Measurements from ENCODE around the gene SLC35F1.
"Not testable (repeated sequence)": the region's sequence is repeated elsewhere in the genome, so short reads cannot be mapped to it uniquely, and the experiment has no call there.

Gene SLC35F1

DNA sequence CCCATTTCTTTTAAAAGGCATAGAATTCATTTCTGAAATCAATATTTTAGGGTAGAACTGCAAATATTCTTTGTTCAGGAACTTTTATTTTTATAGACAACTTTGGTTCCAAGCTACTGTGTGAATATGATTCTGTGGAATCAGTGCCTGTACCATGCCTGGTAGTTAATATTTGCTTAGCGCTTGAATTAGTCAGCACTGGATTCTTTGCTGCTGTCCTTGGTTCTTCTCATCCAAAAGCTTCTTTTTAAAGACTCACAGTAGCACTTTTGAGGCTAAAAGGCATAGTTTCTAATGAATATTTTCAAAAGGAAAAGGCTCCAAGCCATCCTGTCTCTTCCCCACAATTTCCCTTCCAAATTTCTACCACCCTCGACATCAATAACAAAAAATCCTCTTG lies 109.5 kb downstream of the SLC35F1 start:
- no peak for DNase-seq

DNA sequence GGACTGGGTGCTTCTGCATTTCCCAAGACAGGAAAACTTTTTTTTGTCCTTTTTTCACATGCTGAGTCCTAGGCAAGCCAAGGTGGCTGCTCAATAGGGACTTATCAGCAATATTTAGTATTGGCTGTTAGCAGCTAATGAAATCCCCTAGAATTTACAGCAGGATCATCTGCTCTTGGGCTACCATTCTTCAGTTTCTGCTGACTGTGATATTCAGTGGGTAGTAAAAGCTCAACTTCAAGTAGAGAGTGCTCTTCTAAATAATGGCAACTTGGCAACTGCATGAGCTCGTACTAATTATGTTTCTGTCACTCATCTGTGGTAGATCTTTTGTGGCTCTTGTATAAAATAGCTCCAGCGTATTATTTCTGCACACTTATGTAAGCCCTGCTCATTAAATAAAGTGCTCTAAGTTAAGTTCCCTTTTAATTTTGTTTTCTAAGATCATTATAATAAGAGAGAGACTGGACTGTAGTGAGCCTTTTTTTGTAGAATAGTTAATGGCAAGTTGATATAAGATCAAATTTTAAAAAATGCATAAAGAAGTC lies 110.3 kb downstream of the SLC35F1 start:
- no peak for DNase-seq

DNA sequence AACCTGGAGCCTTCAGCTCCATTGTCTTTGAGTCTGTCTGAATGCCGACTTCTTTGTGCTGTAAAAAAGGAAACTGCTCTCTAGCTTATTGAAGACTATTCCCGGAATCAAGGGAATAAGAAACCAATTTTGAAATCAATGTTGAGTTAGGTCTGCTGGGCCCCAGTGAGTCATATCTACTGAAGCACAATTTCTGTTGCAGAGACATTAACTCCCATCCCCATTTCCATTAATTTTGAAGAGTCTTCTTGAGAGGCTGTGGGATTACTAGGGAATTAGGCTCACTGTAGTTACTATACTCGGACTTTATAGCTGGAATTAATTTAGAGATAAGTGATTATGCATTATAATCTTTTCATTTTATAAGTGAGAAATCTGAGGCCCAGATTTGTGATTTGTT lies 116.7 kb downstream of the SLC35F1 start:
- DNase-seq: no peak

DNA sequence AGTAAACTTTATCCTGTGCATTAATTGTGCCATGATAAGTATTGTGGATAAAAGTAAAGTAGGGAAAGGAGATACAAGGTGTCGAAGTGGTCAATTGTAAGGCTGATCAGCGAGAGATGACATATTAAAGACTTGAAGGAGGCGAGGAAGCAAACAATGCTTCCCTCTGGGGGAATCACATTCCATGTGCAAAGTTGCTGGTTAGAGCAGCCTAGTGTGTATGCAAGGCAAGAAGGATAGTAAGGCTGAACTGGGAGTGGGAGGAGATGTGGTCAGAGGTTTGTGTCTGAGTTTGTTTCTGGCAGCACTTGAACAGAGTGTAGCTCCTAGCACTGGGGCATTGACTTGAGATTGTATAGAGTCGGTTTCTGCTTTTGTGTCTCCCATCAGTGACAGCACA lies 122.9 kb downstream of the SLC35F1 start:
- DNase-seq: no peak

DNA sequence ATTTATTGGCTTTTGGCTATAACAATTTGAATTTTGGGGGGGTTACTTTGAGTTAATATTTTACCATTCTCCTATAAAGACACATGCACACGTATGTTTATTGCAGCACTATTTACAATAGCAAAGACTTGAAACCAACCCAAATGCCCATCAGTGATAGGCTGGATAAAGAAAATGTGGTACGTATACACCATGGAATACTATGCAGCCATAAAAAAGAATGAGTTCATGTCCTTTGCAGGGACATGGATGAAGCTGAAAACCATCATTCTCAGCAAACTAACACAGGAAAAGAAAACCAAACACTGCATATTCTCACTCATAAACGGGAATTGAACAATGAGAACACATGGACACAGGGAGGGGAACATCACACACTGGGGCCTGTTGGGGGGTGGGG lies 130.4 kb downstream of the SLC35F1 start:
- DNase-seq: not testable (repeated sequence)

DNA sequence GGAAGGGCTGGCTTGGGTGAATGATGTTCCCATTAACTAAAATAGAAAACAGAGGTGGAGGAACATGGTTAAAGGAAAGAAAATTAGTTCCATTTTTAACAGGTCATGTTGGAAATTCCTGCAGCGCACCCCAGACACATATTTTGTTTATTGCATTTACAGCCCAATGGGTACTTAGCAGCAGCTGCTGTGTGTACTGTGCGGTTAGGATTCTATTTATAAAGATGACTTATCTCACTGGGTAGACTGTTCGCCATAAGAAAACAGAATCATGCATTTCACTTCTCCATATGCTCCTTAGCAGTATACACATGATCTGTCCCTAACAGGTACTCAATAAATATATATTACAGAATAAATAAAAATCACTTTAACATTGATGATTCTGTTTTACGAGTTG lies 135.8 kb downstream of the SLC35F1 start:
- DNase-seq: no peak

DNA sequence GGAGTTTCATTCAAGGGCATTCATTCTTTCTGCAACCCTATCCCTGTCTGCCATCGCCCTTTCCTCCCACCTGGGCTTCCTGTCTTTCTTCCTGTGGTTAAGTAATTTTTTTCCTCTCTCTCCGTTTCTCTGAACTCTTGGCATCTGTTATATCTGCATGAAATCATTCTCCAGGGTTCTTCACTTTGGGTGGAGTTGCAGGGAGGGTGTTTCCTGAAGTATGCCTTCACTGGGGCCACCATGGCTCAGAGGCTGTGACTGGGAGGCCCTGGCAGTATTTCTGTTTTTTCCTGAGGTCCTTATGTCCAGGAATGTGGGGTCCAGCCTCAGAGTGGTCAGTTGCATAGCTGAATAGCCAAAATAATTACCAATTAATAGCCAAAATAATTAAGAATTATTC lies 137.2 kb downstream of the SLC35F1 start:
- DNase-seq: no peak

DNA sequence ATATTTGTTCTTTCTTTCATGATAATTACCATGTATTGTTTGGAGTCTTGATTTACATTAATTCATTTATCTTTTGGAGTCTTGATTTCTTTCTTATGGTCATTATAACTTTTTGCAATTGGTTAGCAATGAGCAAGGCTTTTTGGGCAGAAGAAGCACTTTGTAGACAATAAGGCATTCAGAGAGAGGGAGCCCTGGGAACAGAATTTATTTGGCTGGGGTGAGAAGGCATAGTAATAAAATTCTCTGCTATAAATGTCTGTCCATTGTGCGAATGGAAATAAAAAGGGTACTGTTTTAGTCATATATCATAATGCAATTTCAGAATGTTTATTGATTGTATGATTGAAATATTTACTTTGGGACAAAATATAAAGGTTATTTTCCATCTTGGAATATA lies 147.0 kb downstream of the SLC35F1 start:
- DNase-seq: no peak

DNA sequence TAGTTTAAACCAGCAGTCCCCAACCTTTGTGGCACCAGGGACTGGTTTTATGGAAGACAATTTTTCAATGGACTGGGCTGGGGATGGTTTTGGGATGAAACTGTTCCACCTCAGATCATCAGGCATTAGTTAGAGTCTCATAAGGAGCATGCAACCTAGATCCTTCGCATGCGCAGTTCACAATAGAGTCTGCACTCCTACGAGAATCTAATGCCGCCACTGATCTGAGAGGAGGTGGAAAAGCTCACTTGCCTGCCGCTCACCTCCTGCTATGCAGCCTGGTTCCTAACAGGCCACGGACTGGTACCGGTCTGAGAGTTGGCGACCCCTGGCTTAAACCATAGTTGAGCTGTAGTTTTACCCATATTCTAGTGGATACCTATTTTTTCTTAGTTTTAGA lies 154.6 kb downstream of the SLC35F1 start:
- DNase-seq: no peak

DNA sequence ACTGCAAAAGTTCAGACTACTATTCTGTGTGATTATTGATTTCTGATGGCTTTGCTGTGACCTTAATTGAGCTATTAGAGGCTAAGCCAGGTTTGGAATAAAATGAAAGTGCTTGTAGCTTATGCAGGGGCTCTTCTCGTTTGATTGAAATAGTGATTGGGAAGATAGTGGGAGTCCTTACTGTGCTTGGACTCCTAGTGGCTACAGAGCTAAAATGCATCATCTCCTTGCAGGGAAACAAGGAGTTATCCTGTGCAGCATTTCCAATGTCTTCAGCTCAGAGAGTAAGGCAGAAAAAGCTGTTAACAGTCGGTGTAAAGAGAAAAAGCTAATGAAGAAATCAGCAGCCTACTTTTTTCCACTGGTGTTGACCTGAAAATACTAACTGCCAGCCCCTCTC lies 173.5 kb downstream of the SLC35F1 start:
- no peak for DNase-seq

DNA sequence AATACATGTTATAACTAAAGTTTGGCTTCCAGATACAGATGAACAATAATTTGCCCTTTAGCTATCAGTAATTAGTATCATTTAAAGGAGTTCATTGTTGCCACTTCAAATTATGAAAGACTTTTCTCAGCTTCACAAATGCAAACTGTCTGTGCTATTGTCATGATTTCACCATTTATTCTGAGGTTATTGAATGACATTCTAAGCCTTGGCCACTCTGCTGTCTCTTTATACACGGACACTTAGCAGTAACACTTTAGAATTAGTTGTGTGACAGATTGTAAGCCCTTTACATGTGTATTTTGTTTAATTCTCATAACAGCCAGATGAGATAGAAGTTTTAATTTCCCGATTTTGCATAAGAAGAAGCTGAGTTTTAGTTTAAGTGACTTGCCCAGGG lies 176.6 kb downstream of the SLC35F1 start:
- DNase-seq: no peak

DNA sequence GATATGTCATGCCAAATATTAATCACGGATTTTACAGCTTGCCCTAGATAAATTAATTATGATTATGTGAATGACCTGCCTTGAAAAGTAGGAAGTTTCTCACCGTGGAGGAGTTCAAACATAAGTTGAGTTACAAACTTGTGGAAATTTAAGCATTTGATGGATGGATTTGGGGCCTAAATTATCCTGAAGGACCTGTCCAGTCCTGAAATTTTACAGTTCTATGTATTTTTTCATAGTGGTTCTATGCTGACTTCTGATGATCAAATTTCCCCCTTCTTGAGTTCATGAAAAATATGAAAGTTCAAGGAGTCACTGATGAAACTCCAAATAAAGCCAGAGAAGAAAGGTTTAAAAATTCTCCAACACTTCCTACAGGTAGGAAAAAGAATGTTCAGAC lies 178.6 kb downstream of the SLC35F1 start:
- no peak for DNase-seq

DNA sequence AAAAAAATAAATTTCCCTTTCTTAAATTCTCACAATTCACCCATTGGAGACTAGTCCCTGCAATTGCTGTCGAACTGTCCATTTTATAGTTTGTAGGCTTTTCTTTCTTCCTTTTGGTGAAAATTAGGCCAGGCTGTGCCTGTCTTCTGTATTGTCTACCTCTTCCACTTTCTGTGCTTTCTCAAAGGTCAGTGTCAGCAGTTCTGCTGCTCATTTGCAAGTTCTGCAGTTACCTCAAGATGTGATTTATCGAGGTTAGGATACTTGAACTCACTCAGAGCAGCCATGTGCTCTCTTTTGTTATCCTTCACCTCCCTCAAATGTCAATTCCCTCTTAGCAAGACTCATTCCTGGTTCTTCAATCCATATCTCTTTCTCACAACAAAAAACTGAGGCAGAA lies 179.1 kb downstream of the SLC35F1 start:
- DNase-seq: no peak

DNA sequence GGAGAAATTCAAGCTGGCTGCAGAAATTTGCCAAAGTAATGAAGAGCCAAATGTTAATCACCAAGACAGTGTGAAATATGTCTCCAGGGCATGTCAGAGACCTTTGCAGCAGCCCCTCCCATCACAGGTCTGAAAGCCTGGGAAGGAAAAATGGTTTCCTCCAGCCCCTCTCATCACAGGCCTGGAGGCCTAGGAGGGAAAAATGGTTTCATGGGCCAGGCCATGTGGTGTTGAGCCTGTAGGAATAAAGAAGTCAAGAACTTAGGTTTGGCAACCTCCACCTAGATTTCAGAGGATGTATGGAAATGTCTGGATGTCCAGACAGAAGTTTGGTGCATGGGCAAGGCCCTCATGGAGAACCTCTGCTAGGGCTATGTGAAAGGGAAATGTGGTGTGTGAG lies 185.0 kb downstream of the SLC35F1 start:
- DNase-seq: no peak

DNA sequence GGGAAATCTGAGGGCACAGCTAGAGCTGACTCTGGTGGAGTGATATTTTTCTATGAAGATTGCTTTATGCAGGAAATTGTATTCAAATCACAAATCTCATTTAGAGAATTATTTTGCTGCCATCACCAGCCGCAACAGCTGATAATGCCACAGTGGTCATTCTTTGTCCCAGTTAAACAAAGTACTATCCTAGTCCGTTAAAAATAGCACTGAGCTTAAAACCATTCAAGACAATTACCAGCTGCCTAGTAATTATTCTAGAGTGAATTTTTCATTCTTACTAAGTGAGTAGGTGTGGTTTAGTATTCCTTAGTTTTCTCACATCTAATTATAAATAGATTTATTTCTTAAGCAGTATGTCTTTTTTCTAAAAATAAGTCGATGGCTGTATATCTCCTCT lies 190.5 kb downstream of the SLC35F1 start:
- no peak for DNase-seq

DNA sequence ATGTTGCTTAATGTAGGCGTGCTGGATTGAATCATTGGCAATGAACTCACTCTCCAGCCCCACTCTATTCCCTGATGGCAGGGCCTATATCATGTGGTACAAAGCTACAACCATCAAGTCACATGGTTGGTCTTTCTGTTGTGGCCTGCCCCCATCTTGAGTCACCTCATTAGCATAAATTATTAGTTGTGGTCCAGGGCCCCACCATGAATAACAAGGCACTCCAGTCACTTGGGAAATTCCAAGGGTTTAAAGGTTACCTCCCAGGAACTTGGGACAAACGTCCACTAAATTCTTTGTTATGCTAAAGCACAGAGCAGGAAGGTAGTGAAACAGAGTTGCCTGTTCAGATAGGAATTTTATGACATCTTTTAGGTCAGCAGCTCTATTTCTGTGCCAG lies 193.7 kb downstream of the SLC35F1 start:
- DNase-seq: no peak

DNA sequence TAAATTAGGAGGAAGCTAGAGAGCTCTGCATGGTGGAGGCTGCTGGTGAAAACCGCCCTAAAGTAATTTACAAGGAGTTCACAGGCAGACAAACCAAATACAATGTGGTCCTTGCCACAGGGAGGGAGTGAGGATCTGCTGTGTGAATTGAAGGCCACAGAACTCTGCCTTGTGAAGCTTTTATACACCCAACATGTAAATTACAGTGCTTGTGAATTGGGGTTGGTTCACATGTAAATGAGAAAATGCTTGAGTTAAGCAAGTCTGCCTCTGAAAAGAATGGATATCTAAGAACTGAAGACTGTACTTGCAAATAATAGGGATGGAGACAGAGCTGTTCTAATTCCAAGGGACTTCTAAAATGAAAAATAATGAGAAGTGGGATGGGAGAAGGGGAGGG lies 194.2 kb downstream of the SLC35F1 start:
- DNase-seq: no peak

DNA sequence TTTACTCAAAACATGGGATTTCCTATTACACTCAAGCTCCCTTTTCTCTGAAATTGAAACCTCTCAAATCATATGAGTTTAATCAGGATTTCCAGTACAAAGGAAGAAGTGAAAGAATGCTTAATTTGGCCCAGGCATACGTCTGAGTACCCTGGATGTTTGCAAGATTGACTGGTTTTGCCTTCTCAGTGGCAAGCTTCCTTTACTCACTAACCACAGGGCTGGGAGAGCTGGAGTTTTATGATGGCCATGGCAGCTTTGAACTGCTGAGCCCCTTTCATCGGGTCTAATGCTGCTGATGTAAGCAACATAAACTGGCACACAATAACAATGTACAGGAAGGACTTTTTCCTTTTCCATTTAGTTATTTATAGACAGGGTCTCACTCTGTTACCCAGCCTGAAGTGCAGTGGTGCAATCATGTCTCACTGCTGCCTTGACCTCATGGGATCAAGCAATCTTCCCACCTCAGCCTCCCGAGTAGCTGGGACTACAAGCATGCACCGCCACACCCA lies 194.8 kb downstream of the SLC35F1 start:
- no peak for DNase-seq

DNA sequence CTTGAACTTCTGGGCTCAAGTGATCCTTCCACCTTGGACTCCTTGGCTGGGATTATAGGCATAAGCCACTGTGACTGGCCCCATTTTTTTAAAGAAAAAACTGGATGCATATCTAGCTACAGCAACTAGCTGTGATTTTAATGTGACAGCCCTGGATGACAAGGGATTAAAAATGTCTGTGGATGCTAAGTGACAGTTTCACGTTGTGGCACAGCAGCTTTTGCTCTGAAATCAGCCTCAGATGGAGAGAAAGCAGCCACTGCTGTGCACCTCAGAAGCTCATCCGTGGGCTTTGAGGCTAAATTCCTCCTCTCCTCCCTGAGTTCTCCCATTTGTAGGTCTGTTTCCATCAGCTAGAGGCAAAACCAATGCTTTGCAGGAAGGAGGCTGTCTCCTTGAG lies 195.3 kb downstream of the SLC35F1 start:
- no peak for DNase-seq

DNA sequence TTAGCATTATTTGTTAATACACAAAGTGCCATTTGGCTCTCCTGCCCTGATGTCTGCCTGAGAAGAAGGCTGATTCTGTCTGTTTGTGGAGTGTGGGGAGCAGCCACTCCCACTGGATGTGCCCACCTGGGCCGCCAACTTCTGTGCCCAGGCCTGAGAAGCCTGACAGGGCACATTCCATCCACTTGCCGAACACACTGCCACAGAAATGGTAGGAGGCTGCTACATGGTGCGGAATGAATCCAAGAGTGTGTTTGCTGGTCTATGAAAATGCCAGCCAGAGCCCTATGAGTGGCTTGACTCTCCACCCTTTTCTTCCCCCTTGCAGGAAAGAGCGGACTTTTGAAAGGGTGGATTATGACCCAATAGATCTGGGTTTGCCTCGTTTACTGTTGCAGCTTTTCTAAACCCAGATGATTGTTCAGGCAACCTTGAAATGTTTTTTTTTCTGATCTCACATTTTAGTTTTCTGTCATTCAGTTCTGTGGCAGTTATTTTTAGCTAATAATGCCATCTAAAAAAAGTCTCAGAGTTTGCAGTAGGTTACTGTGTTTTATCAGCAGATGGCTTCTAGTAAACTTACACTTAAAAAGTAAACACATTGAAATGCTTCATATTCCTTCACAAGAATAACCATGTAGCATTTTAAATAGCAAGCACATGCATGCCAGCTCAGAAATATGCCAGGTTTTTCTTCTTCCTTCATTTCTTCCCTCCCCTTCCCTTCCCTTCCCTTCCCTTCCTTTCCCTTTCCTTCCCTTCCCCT lies 196.5 kb downstream of the SLC35F1 start:
- DNase-seq: no peak

DNA sequence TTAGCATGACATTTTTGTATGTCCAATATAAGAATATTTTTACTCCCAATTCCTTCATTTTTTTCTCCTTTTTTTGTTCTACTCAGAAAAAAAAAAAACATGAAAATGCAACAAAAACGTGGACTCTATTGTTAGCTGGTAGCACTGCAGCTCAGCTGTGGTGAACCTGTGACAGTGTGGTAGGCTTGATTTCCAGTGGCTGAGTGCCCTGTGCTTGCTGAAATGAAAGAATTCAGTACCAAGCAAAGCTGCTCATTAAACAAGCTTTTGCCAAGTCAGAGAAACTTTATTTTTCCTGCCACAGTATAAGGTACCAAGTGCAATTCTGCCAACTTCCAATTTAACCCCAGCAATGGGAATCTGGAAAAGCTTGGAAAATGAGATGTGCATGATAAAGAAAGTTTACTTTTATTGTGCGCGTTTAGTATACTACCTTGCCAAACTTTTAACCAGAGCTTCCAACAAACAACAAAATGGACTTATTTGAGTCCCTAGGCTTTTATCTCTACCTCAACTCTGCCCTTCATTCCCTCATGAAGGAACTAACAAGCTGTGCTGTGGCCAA lies 215.2 kb downstream of the SLC35F1 start:
- no peak for DNase-seq

DNA sequence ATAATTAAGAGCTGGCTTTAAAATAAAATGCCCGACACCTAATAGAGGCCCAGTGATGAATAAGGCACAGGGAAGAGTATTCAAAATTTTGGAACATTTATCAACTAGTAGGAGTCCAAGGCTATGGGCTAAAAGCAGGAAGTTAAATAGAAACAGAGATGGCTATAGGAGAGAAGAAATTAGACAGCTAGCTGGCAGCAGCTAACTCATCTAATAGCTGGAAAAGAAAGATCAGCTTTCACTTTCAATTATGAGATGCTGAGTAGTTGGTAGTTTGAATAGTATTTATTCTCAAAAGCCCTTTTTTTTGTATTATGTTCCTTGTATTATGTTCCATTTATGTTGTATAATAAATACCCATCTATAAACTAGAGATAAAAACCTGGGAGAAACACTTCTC lies 215.7 kb downstream of the SLC35F1 start:
- no peak for DNase-seq

DNA sequence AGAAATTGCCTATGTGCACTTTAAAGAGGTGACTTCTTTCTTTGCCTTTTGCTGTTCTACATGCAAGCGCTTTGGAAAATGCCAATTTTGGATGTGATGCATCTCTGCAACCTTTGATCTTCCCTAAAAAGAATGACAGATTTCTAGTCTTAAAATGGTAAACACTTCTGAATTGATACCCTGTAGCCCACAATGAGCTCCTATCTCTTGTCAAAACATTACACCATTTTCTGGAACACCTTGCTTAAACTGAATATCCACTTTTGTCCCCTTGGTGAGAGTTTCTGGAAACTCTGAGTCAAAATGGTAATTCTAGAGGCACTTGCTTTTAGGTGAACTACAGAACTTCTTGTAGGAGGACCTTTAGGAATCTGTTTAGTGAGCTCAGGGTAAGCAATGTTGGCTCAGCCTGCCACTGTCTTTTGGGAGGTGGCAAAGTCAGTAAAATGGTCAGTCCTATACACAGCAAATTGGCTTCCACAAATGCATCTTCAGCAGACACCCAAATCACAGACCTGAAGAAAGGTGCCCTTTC lies 216.5 kb downstream of the SLC35F1 start:
- no peak for DNase-seq

DNA sequence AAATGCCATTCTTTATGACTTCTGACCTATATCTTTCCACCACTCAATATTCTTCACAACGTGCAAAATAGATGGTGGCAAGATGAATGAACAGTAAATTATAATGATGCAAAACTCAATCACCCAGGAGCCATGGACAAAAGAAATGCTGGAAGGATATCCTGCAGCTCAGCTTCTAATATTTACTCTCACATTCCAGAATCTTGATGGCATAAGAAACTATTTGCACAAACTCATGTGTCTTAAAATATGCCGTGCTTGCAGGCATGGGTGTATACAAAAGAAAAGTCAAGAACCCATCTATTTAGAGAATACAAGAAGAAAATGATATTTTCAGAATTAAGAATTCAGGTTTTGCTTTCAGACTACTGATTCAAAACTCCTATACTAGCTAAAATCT lies 217.8 kb downstream of the SLC35F1 start:
- no peak for DNase-seq

Data from activated CD4-positive, alpha-beta T cell treated with anti-CD3 and anti-CD28 coated beads for 4 hours (primary cell).